NCI-H82 treated with DMSO at 0.1 percent for 48 hours (cell line): ENCODE measurements around the gene SSRP1.

Source experiments
- DNase-seq: peaks from one replicate; lab custom pipeline; 2025; ENCODE audit not compliant: unreplicated experiment; lab: John Stamatoyannopoulos, UW

SSRP1 gene

GRCh38 chr11:57359896-57360690 lies 24.4 kb upstream of the SSRP1 start:
- no peak for DNase-seq

DNA sequence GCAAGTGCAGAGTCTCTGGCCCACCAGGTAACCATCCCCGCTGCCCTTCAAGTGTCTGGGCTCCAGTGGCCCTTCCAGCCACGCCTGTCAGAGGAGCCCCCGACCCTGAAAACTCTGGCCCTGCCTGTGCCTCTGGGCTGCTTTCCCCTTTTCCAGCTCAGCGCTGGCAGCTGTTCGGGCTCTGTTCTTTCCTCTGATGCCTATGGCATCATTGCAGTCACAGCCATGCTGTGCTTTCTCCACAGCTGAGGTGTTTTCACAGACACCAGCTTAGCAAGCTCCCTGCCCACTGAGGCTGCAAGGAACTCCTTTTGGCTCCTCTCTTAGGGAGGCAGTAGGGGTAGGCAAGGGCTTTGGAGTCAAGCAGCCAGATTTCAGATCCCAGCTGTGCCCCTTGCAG lies 23.7 kb upstream of the SSRP1 start:
- DNase-seq, result no peak

DNA sequence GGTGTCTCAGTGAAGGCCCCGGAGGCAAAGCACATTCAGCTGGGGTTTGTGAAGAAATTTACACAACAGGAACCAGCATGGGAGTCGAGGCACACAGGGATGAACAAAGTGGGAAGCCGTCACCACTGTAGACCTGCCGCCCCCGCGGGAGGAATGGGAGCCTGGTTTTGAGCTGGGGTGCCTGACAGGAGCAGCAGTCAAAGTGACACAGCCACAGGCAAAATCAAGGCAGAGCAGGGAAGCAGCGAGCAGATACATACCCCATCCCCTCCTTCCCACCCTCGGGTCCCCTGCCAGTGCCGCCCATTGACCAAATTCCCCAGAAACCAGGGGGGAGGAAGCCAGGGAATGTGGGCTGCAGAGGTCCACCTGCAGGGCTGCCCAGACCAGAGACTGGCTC lies 23.3 kb upstream of the SSRP1 start:
- no peak for DNase-seq

GRCh38 chr11:57358543-57358961 lies 22.9 kb upstream of the SSRP1 start:
- DNase-seq, result no peak

DNA sequence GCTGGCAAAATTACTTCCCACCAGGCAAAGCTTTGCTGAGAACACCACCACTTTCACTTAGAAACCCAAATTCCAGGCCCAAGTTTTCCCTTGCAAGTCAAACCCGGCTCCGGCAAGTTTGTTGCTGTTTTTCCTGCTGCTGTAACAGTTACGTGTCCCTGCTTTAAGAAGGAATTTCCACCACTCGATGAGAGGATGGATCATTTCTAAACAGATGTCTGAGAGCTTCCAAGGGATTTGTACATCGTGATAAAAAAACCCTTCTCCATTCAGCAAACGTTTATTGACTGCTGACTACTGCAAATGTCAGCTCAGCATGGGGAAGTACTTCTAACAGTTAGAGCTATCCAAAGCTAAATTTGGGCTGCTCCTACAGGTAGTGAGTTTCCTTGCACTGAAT lies 22.2 kb upstream of the SSRP1 start:
- no peak for DNase-seq

DNA sequence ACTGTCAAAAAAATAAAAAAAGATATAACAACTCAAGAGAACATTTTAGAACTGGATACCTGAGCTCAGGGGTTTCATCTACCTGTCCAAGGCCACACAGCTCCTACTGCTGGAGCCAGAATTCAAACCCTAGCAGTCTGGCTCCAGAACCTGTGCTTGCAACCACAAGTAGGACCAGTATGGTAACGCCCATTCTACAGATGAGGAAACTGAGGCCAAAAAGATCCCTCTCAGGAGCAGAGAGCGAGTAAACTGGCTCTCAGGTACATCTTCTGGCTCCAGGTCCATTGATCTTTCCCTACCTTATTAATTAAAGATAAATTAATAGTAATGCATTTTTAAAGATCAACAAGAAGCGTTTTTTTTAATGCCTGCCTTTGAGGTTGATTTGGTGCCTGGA lies 21.6 kb upstream of the SSRP1 start:
- no peak for DNase-seq

DNA sequence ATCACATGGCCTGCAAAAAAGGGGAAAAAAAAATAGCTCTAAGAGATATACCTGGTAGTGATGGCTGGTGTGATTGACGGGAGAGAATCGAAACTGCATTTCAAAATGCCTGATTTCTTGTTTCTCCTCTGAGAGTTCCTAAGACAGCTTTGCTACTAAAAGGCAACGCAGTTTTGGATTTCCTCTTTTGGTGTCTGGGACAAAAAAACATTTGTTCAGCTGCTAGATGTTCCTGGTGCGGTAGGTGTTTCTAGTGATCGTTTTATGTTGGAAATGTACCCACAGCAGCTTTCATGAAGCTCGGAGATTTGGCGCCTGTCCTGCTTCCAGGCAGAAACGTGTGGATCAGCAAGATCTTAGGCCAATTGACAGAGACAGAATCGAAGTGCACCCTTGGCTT lies 20.6 kb upstream of the SSRP1 start:
- no peak for DNase-seq

DNA sequence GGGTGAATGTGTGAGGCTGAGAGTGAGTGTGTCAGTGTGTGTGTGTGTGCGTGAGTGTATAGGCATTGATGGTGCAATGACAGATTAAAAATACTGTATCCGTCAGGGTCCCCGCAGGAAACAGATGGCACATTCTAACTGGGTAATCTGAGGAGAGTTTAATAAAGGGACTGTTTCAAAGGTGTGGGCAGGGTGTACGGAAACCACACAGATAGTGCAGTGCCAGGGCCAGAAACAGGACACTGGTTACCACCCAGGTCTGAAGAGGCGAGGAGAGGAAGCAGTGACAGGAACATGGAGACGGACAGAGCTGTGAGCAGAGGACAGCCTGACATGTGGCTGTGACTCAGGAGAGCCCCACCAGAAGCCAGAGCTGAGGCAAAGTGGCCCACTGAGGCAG lies 19.0 kb upstream of the SSRP1 start:
- DNase-seq, result peak; percentile 40

DNA sequence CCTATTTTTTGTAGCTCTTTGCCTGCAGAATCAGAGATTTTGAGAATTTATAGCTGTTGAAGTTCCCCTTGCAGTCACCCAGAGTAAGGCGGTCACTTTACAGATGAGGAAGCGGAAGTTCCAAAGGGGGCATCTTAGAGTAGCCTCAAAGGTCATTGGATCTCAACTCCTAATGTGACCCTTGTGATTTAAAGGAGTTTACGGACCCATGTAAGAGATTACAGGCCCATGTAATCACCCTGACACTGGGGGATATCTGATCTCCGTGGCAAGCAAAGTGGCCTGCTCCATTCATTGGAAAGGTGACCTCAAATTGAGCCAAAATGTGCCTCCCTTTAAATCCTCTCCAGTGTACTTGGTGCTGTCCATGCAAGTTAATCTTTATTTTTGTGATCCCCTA lies 18.2 kb upstream of the SSRP1 start:
- no peak for DNase-seq

DNA sequence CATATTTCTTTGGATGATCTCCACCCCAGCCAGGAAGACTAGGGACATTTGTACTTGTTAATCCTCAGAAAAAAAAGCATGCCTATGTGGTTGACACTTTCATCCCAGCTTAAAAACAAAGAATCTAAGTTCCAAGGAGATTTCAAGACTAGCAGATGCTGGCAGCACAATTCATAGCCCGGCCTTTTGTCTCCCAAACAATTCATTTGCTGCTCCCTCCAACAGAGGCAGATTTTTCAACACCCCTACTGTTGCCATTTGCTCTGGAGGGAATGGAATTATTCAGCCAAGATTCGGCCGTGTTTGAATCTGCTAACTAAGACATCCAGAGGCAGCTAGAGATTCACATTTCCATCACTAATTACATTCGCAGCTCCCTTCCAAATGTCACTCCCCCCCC lies 17.8 kb upstream of the SSRP1 start:
- DNase-seq, result peak; percentile 24

DNA sequence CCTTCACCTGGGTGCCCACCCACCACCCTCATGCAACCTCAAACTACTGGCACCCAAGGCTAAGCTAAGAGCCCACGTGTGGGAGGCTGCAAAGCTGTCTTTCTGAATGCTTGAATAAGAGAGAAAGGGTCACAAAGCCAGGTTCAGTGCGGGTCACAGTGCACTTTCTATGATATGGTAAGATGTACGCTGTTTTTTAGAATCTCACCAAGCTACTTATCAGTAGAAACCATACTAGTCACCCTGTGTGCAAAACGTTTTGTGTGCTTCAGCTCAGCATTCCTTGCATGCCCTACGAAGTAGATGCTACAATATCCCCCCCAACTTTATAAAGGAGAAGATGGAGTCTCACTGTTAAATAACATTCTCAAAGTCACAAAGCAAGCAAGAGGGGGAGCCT lies 17.3 kb upstream of the SSRP1 start:
- no peak for DNase-seq

GRCh38 chr11:57349491-57350274 lies 14.0 kb upstream of the SSRP1 start:
- no peak for DNase-seq

DNA sequence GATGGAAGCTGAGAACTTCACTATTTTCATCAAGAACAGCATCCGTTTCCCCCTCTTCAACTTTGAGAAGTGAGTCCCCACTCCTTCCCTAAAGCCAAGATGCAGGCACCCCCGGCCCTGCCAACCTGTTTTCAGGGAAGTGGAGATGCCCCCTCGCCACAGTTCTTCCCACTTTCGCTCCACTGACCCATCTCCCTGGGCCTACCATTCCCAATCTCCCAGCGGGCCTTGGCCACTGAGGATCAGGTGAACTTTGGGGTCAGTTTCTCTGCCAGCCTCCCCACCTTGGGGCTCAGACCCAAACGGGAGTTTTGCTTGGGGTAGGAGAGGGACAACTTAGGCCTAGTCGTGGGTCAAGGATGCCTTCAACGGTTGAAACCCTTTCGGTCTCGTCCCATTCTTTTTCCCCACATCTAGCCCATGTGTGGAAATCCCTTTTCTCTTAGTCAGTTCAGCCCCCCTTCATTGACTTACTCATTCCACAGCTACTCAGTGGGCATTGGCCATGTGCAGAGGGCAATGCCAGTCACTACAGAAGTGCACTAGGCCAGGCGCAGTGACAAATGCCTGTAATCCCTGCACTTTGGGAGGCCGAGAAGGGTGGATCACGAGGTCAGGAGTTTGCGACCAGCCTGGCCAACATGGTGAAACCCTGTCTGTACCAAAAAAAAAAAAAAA lies 13.1 kb upstream of the SSRP1 start:
- no peak for DNase-seq

DNA sequence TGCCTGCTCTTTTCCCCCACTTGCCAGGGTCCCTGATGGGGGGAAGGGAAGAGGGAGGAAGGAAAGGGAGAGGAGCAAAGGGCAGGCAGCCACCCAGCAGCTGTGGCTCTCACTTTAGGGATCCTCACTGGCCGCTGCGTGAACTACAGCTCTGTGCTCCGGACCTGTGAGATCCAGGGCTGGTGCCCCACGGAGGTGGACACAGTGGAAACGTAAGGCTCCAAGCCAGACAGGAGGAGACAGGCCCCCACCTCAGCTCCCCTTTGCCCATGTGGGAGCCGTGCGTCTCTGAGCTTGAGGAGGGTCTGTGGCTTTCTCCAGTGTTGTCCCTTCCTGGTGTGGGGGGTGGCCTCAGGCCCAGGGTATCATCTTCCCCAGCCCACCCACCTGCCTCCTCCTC lies 12.4 kb upstream of the SSRP1 start:
- DNase-seq, result no peak

DNA sequence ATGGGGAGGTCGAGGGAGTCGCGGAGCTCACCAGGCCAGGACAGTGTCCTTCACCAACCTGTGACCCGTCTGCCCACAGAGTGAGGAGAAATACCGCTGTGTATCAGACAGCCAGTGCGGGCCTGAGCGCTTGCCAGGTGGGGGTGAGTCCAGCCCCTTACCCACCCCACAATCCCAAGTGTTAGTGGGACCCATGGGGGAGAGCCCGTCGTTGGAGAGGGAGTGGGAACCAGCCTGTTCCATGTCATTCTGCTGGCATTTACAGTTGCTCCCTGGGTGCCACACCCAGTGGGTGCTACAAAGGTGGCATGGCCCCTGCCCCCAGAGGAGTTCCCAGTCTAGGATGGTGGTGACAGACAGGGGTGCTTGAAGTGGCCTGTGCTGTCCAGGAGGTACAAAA lies 11.6 kb upstream of the SSRP1 start:
- no peak for DNase-seq

GRCh38 chr11:57345555-57346211 lies 10.0 kb upstream of the SSRP1 start:
- peak; percentile 60 for DNase-seq

- no peak for DNase-seq
Measured at GRCh38 chr11:57344826-57345225, 9.1 kb upstream of the SSRP1 start.

DNA sequence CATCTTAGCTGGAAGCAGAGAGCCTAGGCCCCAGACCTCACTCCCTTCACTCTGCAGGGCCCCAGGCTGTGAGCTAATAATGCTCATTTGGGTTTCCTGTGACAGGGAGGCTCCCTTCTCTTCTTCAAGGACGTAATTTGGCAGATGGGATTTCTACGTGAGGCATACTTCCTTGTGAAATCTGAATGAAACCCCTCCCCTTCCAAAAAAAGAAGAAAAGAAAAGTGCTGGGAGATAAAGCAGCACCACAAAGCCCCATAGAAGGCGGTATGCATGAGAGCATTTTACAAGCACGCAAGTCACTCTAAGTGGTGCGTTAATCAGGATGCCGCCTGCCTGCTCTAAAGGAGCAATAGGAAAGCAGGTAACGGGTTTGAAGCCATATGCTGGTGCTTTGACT lies 8.1 kb upstream of the SSRP1 start:
- DNase-seq, result no peak

DNA sequence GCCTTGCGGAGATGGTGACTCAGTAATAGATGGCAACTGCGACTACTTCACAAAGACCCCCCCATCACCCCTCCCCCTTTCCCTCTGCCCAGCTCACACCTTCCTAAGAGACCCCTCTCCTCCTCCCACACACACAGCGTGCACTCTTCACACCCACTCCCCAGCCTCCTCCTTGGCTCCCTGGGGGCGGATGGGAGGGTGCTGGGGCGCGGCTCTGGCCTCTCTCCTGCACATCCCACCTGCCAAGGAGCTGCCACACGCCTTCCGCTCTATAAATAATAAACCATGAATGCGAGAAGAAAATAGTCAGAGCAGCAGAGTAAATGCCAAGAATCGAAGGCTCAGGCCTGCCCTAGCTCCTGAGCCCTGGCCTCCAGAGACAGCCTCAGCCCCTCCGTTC lies 7.0 kb upstream of the SSRP1 start:
- no peak for DNase-seq

DNA sequence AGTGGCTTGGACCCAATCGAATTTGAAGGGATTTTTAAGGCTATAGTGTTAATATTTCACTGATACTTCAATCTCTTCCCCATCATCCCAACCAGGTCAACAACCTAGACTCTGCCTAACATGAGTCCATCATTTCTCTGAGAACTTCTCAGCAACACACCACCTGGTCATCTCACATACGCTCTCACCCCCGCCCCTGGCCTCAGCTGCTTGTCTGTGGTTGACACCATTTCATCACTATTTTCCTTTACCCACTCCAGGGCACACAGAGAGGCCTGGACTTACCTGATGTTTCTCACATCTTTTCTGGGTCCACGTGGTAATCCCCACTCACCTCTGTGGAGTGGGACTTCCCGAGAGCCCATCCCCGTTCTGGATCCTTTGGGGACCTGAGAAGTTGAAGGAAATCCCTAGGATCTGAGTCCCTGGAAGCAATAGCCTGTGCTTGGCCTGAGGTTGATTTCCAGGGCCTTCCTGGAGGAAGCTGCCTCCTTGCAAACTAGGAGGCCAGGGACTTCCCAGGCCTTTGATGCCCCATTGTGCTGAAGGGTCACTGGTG lies 5.6 kb upstream of the SSRP1 start:
- no peak for DNase-seq

GRCh38 chr11:57340039-57340615 lies 4.4 kb upstream of the SSRP1 start:
- peak; percentile 59 for DNase-seq
